ENCODE data around the gene ATP5PD.
"Not testable (repeated sequence)": the region's sequence is repeated elsewhere in the genome, so short reads cannot be mapped to it uniquely, and the experiment has no call there.

ATP5PD gene

GRCh38 chr17:75048249-75048878 lies 1.6 kb upstream of the ATP5PD start:
- no peak for DNase-seq

- peak in 1 of 2 experiments; percentile 26 for DNase-seq
These were observed 779 bp upstream of the ATP5PD start for GRCh38 chr17:75047398-75048098.

GRCh38 chr17:75045946-75046406 lies 793 bp downstream of the ATP5PD start:
- DNase-seq: not testable (repeated sequence)

- no peak for DNase-seq
These were observed 2.1 kb downstream of the ATP5PD start for GRCh38 chr17:75044716-75045115.

GRCh38 chr17:75043789-75044188 lies 3.0 kb downstream of the ATP5PD start:
- not testable (repeated sequence) for DNase-seq

GRCh38 chr17:75041656-75042280 lies 5.0 kb downstream of the ATP5PD start:
- no peak for DNase-seq

- no peak for DNase-seq
These were observed 7.5 kb downstream of the ATP5PD start for GRCh38 chr17:75039238-75039637.

GRCh38 chr17:75036643-75037268 lies 10.0 kb downstream of the ATP5PD start:
- peak; percentile 84 to 85 for DNase-seq

- DNase-seq: peak; percentile 80
These were observed 12.4 kb downstream of the ATP5PD start for GRCh38 chr17:75034236-75034908.

- peak; percentile 79 to 81 for DNase-seq
These were observed 13.2 kb downstream of the ATP5PD start for GRCh38 chr17:75033346-75034235.

- DNase-seq: no peak
These were observed 14.0 kb downstream of the ATP5PD start for GRCh38 chr17:75032720-75033280.

- peak; percentile 49 to 54 for DNase-seq
These were observed 14.6 kb downstream of the ATP5PD start for GRCh38 chr17:75031972-75032719.

- DNase-seq: no peak
These were observed 16.6 kb downstream of the ATP5PD start for GRCh38 chr17:75030161-75030560.

- DNase-seq: not testable (repeated sequence)
These were observed 20.1 kb downstream of the ATP5PD start for GRCh38 chr17:75026650-75027049.

- DNase-seq: not testable (repeated sequence)
These were observed 21.4 kb downstream of the ATP5PD start for GRCh38 chr17:75025398-75025734.

- no peak for DNase-seq
These were observed 21.9 kb downstream of the ATP5PD start for GRCh38 chr17:75024686-75025397.

GRCh38 chr17:75020331-75021110 lies 26.2 kb downstream of the ATP5PD start:
- DNase-seq: no peak

GRCh38 chr17:75019710-75020109 lies 27.1 kb downstream of the ATP5PD start:
- no peak for DNase-seq

- DNase-seq: no peak
These were observed 27.6 kb downstream of the ATP5PD start for GRCh38 chr17:75019146-75019545.
